Measurements from ENCODE around the gene INHBC. TPM values are rescaled to one million over a fixed set of nuclear protein-coding genes. Genes with fewer than 3 reads are reported as not detected.

Gene INHBC
- total RNA-seq, 4 donors from 2014 or later: 0.33 to 0.63 (median 0.54) TPM; not detected in 1

DNA sequence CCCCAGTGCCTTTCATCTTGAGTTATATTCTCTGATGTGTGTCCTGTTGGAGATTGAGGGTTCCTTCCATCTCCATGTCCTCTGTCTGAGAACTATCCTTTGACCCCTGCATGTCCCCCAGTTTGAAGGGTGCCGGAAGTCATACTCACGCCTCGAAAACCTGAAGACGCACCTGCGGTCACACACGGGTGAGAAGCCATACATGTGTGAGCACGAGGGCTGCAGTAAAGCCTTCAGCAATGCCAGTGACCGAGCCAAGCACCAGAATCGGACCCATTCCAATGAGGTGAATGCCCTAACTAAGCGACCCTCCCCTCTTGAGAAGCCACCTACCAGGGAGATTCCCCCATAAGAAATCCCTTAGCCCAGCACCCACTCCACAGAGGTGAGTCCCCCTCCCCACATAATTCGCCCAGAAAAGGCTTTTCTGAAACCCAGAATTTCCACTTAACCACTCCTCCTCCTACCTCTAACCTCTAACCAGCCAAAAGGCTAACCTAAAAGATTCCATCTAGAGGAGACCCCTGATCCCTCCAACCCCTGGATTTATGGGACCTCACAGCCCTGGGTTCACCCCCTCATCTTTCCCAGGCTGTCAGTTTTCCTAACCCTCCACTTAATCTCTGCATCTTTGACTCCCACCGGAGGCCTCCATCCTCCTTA, 32.8 kb downstream of the INHBC start:
- no peak for TF ChIP-seq POLR2A (IDR thresholded peaks at IDR 0.05)
- TF ChIP-seq, protein P1, sequence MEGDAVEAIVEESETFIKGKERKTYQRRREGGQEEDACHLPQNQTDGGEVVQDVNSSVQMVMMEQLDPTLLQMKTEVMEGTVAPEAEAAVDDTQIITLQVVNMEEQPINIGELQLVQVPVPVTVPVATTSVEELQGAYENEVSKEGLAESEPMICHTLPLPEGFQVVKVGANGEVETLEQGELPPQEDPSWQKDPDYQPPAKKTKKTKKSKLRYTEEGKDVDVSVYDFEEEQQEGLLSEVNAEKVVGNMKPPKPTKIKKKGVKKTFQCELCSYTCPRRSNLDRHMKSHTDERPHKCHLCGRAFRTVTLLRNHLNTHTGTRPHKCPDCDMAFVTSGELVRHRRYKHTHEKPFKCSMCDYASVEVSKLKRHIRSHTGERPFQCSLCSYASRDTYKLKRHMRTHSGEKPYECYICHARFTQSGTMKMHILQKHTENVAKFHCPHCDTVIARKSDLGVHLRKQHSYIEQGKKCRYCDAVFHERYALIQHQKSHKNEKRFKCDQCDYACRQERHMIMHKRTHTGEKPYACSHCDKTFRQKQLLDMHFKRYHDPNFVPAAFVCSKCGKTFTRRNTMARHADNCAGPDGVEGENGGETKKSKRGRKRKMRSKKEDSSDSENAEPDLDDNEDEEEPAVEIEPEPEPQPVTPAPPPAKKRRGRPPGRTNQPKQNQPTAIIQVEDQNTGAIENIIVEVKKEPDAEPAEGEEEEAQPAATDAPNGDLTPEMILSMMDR (IDR thresholded peaks at IDR 0.05): no peak
- no peaks in the 10 kb centered on the region for H3K36me3 ChIP-seq
- H3K27ac ChIP-seq: no peak overlapping the region
- no peaks in the 10 kb centered on the region for H3K27me3 ChIP-seq
- no peak overlapping the region for H3K4me3 ChIP-seq (replicated peaks in 1 of 3)
- no peak for DNase-seq
- 80 to 89% methylated on average over 12 of the region's 12 CpGs for WGBS, 2 donors
- H3K4me1 ChIP-seq: no peaks in the 10 kb centered on the region
- intact Hi-C loops (cut with DNase I): no loop called here
- H3K9me3 ChIP-seq: no peaks in the 10 kb centered on the region

- intact Hi-C loops (cut with DNase I): no loop called here
- H3K27me3 ChIP-seq: no peaks in the 10 kb centered on the region
These were observed 33.3 kb downstream of the INHBC start for GRCh38 chr12:57467915-57468314.

DNA sequence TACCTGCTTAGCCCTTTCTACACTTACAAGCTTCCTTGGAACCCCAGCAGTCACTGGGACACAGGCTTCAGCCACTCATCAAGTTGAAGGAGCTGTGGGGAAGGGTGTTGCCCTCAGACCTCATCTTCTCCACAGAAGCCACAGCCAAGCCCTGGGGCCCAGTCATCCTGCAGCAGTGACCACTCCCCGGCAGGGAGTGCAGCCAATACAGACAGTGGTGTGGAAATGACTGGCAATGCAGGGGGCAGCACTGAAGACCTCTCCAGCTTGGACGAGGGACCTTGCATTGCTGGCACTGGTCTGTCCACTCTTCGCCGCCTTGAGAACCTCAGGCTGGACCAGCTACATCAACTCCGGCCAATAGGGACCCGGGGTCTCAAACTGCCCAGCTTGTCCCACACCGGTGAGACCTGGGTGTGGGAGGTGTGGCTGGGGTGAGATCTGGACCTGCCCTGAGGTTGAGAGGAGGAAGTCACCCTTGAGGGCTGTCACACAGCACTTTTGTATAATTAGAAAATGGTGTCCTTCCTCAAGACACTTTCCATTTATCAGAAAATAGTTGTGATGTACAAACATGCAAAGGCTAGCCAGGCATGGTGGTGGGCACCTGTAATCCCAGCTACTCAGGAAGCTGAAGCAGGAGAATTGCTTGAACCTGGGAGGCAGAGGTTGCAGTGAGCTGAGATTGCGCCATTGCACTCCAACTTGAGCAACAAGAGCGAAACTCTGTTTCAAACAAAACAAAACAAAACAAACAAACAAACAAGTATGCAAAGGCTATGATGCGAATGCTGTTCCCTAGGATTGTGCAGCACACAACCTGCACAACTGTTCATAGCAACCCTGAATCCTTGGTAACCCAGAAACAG, 34.9 kb downstream of the INHBC start:
- DNase-seq: no peak
- no peaks in the 10 kb centered on the region for H3K27me3 ChIP-seq
- no peak for TF ChIP-seq POLR2A (IDR thresholded peaks at IDR 0.05)
- TF ChIP-seq, protein P1 (IDR thresholded peaks at IDR 0.05): no peak
- 78 to 88% methylated on average over 5 to 10 of the region's 10 CpGs for WGBS, 2 donors
- no peaks in the 10 kb centered on the region for H3K36me3 ChIP-seq
- no peak overlapping the region for H3K4me3 ChIP-seq (replicated peaks in 1 of 3)
- intact Hi-C loops (cut with DNase I): no loop called here
- no peaks in the 10 kb centered on the region for H3K4me1 ChIP-seq
- H3K27ac ChIP-seq: no peak overlapping the region
- H3K9me3 ChIP-seq: no peaks in the 10 kb centered on the region

More at GRCh38 chr12:57467915-57468314, 33.3 kb downstream of the INHBC start:
- no peaks in the 10 kb centered on the region for H3K4me1 ChIP-seq
- no peak overlapping the region for H3K27ac ChIP-seq
- 78 to 80% methylated on average over 11 of the region's 11 CpGs for WGBS, 2 donors
- H3K4me3 ChIP-seq (replicated peaks in 1 of 3): no peak overlapping the region
- TF ChIP-seq, protein P1 (IDR thresholded peaks at IDR 0.05): no peak
- TF ChIP-seq POLR2A (IDR thresholded peaks at IDR 0.05): no peak
- no peak for DNase-seq
- H3K9me3 ChIP-seq: no peaks in the 10 kb centered on the region
- no peaks in the 10 kb centered on the region for H3K36me3 ChIP-seq

DNA sequence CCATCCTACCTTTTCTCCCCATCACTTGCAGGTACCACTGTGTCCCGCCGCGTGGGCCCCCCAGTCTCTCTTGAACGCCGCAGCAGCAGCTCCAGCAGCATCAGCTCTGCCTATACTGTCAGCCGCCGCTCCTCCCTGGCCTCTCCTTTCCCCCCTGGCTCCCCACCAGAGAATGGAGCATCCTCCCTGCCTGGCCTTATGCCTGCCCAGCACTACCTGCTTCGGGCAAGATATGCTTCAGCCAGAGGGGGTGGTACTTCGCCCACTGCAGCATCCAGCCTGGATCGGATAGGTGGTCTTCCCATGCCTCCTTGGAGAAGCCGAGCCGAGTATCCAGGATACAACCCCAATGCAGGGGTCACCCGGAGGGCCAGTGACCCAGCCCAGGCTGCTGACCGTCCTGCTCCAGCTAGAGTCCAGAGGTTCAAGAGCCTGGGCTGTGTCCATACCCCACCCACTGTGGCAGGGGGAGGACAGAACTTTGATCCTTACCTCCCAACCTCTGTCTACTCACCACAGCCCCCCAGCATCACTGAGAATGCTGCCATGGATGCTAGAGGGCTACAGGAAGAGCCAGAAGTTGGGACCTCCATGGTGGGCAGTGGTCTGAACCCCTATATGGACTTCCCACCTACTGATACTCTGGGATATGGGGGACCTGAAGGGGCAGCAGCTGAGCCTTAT, 35.8 kb downstream of the INHBC start:
- Histone ChIP-seq H3K4me1 (peaks cover 5 to 6% of the 10 kb centered on the region in 2 donors), H3K27ac (no peak overlapping the region), H3K4me3 (replicated peaks in 1 of 3) (no peak overlapping the region), H3K27me3 (peaks cover 1% of the 10 kb centered on the region), H3K36me3 (no peaks in the 10 kb centered on the region), H3K9me3 (no peaks in the 10 kb centered on the region)
- 94% methylated on average over 10 to 14 of the region's 14 CpGs for WGBS, 2 donors
- TF ChIP-seq POLR2A (IDR thresholded peaks at IDR 0.05): no peak
- TF ChIP-seq, protein P1 (IDR thresholded peaks at IDR 0.05): no peak
- intact Hi-C loops (cut with DNase I): no loop called here
- no peak for DNase-seq
